ENCODE results near the gene ZW10.
"Not testable (repeated sequence)": the region's sequence is repeated elsewhere in the genome, so short reads cannot be mapped to it uniquely, and the experiment has no call there.

DNA sequence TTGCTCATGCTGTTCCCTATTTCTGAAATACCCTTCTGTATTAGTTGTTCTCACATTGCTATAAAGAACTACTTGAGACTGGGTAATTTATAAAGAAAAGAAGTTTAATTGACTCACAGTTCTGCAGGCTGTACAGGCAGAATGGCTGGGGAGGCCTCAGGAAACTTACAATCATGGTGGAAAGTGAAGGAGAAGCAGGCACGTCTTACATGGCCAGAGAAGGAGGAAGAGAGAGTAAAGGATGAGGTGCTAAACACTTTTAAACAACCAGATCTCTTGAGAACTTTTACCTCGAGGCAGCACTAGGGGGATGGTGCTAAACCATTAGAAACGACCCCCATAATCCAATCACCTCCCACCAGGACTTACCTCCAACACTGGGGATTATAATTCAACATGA lies 53.0 kb downstream of the ZW10 start:
- not testable (repeated sequence) for TF ChIP-seq EZH2 (IDR thresholded peaks at IDR 0.05; ENCODE audit: borderline replicate concordance, insufficient read depth, low read length, poor library complexity, severe bottlenecking); SMC3 (conservative IDR thresholded peaks at IDR 0.05; ENCODE audit: poor library complexity); EP300 (conservative IDR thresholded peaks at IDR 0.05; ENCODE audit: poor library complexity, severe bottlenecking)
- TF ChIP-seq, protein P1, sequence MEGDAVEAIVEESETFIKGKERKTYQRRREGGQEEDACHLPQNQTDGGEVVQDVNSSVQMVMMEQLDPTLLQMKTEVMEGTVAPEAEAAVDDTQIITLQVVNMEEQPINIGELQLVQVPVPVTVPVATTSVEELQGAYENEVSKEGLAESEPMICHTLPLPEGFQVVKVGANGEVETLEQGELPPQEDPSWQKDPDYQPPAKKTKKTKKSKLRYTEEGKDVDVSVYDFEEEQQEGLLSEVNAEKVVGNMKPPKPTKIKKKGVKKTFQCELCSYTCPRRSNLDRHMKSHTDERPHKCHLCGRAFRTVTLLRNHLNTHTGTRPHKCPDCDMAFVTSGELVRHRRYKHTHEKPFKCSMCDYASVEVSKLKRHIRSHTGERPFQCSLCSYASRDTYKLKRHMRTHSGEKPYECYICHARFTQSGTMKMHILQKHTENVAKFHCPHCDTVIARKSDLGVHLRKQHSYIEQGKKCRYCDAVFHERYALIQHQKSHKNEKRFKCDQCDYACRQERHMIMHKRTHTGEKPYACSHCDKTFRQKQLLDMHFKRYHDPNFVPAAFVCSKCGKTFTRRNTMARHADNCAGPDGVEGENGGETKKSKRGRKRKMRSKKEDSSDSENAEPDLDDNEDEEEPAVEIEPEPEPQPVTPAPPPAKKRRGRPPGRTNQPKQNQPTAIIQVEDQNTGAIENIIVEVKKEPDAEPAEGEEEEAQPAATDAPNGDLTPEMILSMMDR (IDR thresholded peaks at IDR 0.05; ENCODE audit: poor library complexity, severe bottlenecking), result not testable (repeated sequence)
